SK-N-SH treated with all-trans-retinoic acid at 6 μM for 48 hours (cell line): Measurements from ENCODE around the gene ZP1.

Experiments used
- ATAC-seq: fragments of 200-7000 bp; cut with Tn5 transposase; 3 replicates; pipeline ENCODE4 v1.9.1; 2020; ENCODE audit warnings: mild to moderate bottlenecking, moderate library complexity
- ARNTL ChIP-seq: fragments of 450-650 bp; formaldehyde crosslinking; IDR thresholded peaks from 2 replicates; pipeline ENCODE4 v1.5.0; 2020; ENCODE audit warnings: low read depth, mild to moderate bottlenecking, moderate library complexity, borderline replicate concordance
- BACH2 ChIP-seq: fragments of 250-450 bp; sonication (Bioruptor Pico); IDR thresholded peaks from 2 replicates; pipeline ENCODE4 v1.9.0; 2021; ENCODE audit warnings: mild to moderate bottlenecking, borderline replicate concordance
- CREB5 ChIP-seq: fragments of 250-450 bp; sonication (Bioruptor Pico); IDR thresholded peaks from 2 replicates; pipeline ENCODE4 v1.5.1; 2020; ENCODE audit warnings: low read depth, mild to moderate bottlenecking, moderate library complexity
- CSDC2 ChIP-seq: fragments of 250-450 bp; sonication (Bioruptor Pico); IDR thresholded peaks from 2 replicates; pipeline ENCODE4 v1.5.0; 2020; ENCODE audit warnings: mild to moderate bottlenecking, moderate library complexity
- CSRNP3 ChIP-seq: fragments of 250-450 bp; sonication (Bioruptor Pico); IDR thresholded peaks from 2 replicates; pipeline ENCODE4 v1.5.1; 2021; ENCODE audit warnings: mild to moderate bottlenecking, moderate library complexity
- ESRRG ChIP-seq: fragments of 250-450 bp; sonication (Bioruptor Pico); IDR thresholded peaks from 2 replicates; pipeline ENCODE4 v1.6.1; 2021; ENCODE audit warnings: mild to moderate bottlenecking
- GLIS3 ChIP-seq: fragments of 250-450 bp; sonication (Bioruptor Pico); IDR thresholded peaks from 2 replicates; pipeline ENCODE4 v1.5.0; 2020; ENCODE audit warnings: mild to moderate bottlenecking, moderate library complexity
- ISL1 ChIP-seq: fragments of 250-450 bp; sonication (Bioruptor Pico); IDR thresholded peaks from 2 replicates; pipeline ENCODE4 v2.1.2; 2022; ENCODE audit warnings: mild to moderate bottlenecking, moderate library complexity
- OSR1 ChIP-seq: fragments of 250-450 bp; sonication (Bioruptor Pico); IDR thresholded peaks from 2 replicates; pipeline ENCODE4 v1.8.0; 2022; ENCODE audit warnings: moderate library complexity, mild to moderate bottlenecking, inconsistent platforms
- PATZ1 ChIP-seq: fragments of 250-450 bp; sonication (Bioruptor Pico); IDR thresholded peaks from 2 replicates; pipeline ENCODE4 v1.8.0; 2020; ENCODE audit warnings: mild to moderate bottlenecking, moderate library complexity, borderline replicate concordance
- POU6F1 ChIP-seq: fragments of 250-450 bp; sonication (Bioruptor Pico); IDR thresholded peaks from 2 replicates; pipeline ENCODE4 v1.8.0; 2021; ENCODE audit warnings: low read depth, mild to moderate bottlenecking, moderate library complexity, borderline replicate concordance
- PPARA ChIP-seq: fragments of 250-450 bp; sonication (Bioruptor Pico); IDR thresholded peaks from 2 replicates; pipeline ENCODE4 v1.5.0; 2020; ENCODE audit warnings: mild to moderate bottlenecking, borderline replicate concordance
- RARB ChIP-seq: fragments of 250-450 bp; sonication (Bioruptor Pico); IDR thresholded peaks from 2 replicates; pipeline ENCODE4 v1.8.0; 2021; ENCODE audit warnings: mild to moderate bottlenecking, moderate library complexity
- SNAI2 ChIP-seq: fragments of 250-450 bp; sonication (Bioruptor Pico); IDR thresholded peaks from 2 replicates; pipeline ENCODE4 v1.5.0; 2020; ENCODE audit warnings: mild to moderate bottlenecking, moderate library complexity
- TCF4 ChIP-seq: fragments of 250-450 bp; sonication (Bioruptor Pico); IDR thresholded peaks from 2 replicates; pipeline ENCODE4 v1.8.0; 2021; ENCODE audit warnings: mild to moderate bottlenecking, moderate library complexity, borderline replicate concordance
- TOX ChIP-seq: fragments of 250-450 bp; sonication (Bioruptor Pico); IDR thresholded peaks from 2 replicates; pipeline ENCODE4 v1.8.0; 2021; ENCODE audit warnings: mild to moderate bottlenecking, moderate library complexity, borderline replicate concordance
- TSHZ2 ChIP-seq: fragments of 250-450 bp; sonication (Bioruptor Pico); IDR thresholded peaks from 2 replicates; pipeline ENCODE4 v1.5.0; 2020; ENCODE audit warnings: mild to moderate bottlenecking, moderate library complexity
- ZC3H10 ChIP-seq: fragments of 250-450 bp; sonication (Bioruptor Pico); IDR thresholded peaks from 2 replicates; pipeline ENCODE4 v1.5.1; 2021; ENCODE audit warnings: mild to moderate bottlenecking, moderate library complexity
- ZFP3 ChIP-seq: fragments of 250-450 bp; sonication (Bioruptor Pico); IDR thresholded peaks from 2 replicates; pipeline ENCODE4 v1.5.0; 2020; ENCODE audit warnings: mild to moderate bottlenecking, moderate library complexity
- ZFP30 ChIP-seq: fragments of 450-650 bp; formaldehyde crosslinking; IDR thresholded peaks from 2 replicates; pipeline ENCODE4 v1.5.0; 2022; ENCODE audit warnings: mild to moderate bottlenecking, moderate library complexity
- ZNF565 ChIP-seq: fragments of 450-650 bp; formaldehyde crosslinking; conservative IDR thresholded peaks from 2 replicates; pipeline ENCODE4 v1.5.0; 2020; ENCODE audit warnings: low read depth, mild to moderate bottlenecking, moderate library complexity
- ZNF70 ChIP-seq: fragments of 450-650 bp; formaldehyde crosslinking; IDR thresholded peaks from 2 replicates; pipeline ENCODE4 v1.5.0; 2020; ENCODE audit warnings: mild to moderate bottlenecking, moderate library complexity
- ZNF8 ChIP-seq: fragments of 450-650 bp; formaldehyde crosslinking; IDR thresholded peaks from 2 replicates; pipeline ENCODE4 v1.5.0; 2020; ENCODE audit warnings: mild to moderate bottlenecking, moderate library complexity

The ZP1 gene

GRCh38 chr11:60858236-60858635, 9.1 kb upstream of the ZP1 start:
- ATAC-seq = no peak
- TF ChIP-seq TOX (CRISPR knock-in tag) (no peak), ARNTL (CRISPR knock-in tag) (no peak), ISL1 (CRISPR knock-in tag) (no peak), ZC3H10 (no peak), TSHZ2 (CRISPR knock-in tag) (no peak), PATZ1 (CRISPR knock-in tag) (no peak), PPARA (CRISPR knock-in tag) (no peak), BACH2 (no peak)

- ATAC-seq = no peak
- peak; percentile 94 for TF ChIP-seq ZFP3 (CRISPR knock-in tag)
- TF ChIP-seq ESRRG (CRISPR knock-in tag) = no peak
- no peak for TF ChIP-seq CREB5 (CRISPR knock-in tag)
- TF ChIP-seq, all 23 proteins: peak for 1
Observed at GRCh38 chr11:60858731-60859464, 8.4 kb upstream of the ZP1 start.

GRCh38 chr11:60859616-60860250, 7.6 kb upstream of the ZP1 start:
- no peak for ATAC-seq
- TF ChIP-seq ZFP3 (CRISPR knock-in tag) (no peak), ZNF8 (CRISPR knock-in tag) (no peak), OSR1 (CRISPR knock-in tag) (no peak), RARB (CRISPR knock-in tag) (no peak), TSHZ2 (CRISPR knock-in tag) (no peak), BACH2 (no peak), POU6F1 (CRISPR knock-in tag) (no peak), SNAI2 (CRISPR knock-in tag) (no peak), ISL1 (CRISPR knock-in tag) (no peak), ARNTL (CRISPR knock-in tag) (no peak), TCF4 (CRISPR knock-in tag) (no peak), ZNF70 (CRISPR knock-in tag) (no peak), ZC3H10 (no peak), ZNF565 (CRISPR knock-in tag) (no peak), ZFP30 (CRISPR knock-in tag) (no peak), CREB5 (CRISPR knock-in tag) (no peak), CSRNP3 (no peak), CSDC2 (CRISPR knock-in tag) (no peak), GLIS3 (CRISPR knock-in tag) (no peak)
